Progenitor cell of endocrine pancreas (in vitro differentiated cells): ENCODE data around the gene VPS4B. TPM values are rescaled to one million over a fixed set of nuclear protein-coding genes. Genes with fewer than 3 reads are reported as not detected.
A peak's percentile ranks its signal among the peaks of the same experiment; 100 is the strongest.

Source experiments
- DNase-seq: peaks from one replicate; pipeline ENCODE4 v3.0.0; 2021; ENCODE audit warnings: low spot score; ENCODE audit not compliant: unreplicated experiment
- H3K27ac Mint-ChIP-seq: 2 replicates; pipeline ENCODE4 v1.8.0; 2021; ENCODE audit warnings: mild to moderate bottlenecking, moderate library complexity, mixed read lengths
- H3K27me3 Mint-ChIP-seq: 2 replicates; pipeline ENCODE4 v1.8.0; 2021; ENCODE audit warnings: mixed read lengths
- H3K36me3 Mint-ChIP-seq: 2 replicates; pipeline ENCODE4 v1.8.0; 2022; ENCODE audit warnings: mixed read lengths; ENCODE audit not compliant: insufficient read depth
- H3K4me1 Mint-ChIP-seq: 2 replicates; pipeline ENCODE4 v1.8.0; 2021; ENCODE audit warnings: low read depth, mixed read lengths
- H3K4me3 Mint-ChIP-seq: 2 replicates; pipeline ENCODE4 v1.8.0; 2021; ENCODE audit warnings: low read depth, mild to moderate bottlenecking, moderate library complexity, mixed read lengths
- H3K9me3 Mint-ChIP-seq: 2 replicates; pipeline ENCODE4 v1.8.0; 2021; ENCODE audit warnings: low read depth, mixed read lengths
- CTCF ChIP-seq: fragments of 200-600 bp; sonication (generic); IDR thresholded peaks from one replicate; pipeline ENCODE4 v1.5.0; 2021; ENCODE audit warnings: antibody characterized with exemption, mild to moderate bottlenecking; ENCODE audit not compliant: unreplicated experiment
- total RNA-seq: library from RNA; stranded (reverse); gene quantifications from 2 replicates; pipeline ENCODE4 v1.2.1, GENCODE V29; 2021

VPS4B gene
- total RNA-seq, 1 donor from 2014 or later = 56.4 TPM

GRCh38 chr18:63377275-63377980 lies 44.8 kb downstream of the VPS4B start:
- Mint-ChIP-seq H3K36me3 (no peaks in the 10 kb centered on the region), H3K9me3 (peaks cover 5% of the 10 kb centered on the region), H3K4me1 (no peaks in the 10 kb centered on the region), H3K27ac (no peak overlapping the region), H3K4me3 (no peak overlapping the region), H3K27me3 (no peaks in the 10 kb centered on the region)
- no peak for DNase-seq
- no peak for TF ChIP-seq CTCF

GRCh38 chr18:63376538-63376937 lies 45.7 kb downstream of the VPS4B start:
- TF ChIP-seq CTCF = no peak
- Mint-ChIP-seq H3K27me3 (no peaks in the 10 kb centered on the region), H3K9me3 (peaks cover 5% of the 10 kb centered on the region), H3K4me1 (no peaks in the 10 kb centered on the region), H3K4me3 (no peak overlapping the region), H3K36me3 (no peaks in the 10 kb centered on the region), H3K27ac (no peak overlapping the region)
- no peak for DNase-seq

- DNase-seq = no peak
- H3K4me3 Mint-ChIP-seq = no peak overlapping the region
- no peaks in the 10 kb centered on the region for H3K4me1 Mint-ChIP-seq
- H3K36me3 Mint-ChIP-seq = no peaks in the 10 kb centered on the region
- no peak for TF ChIP-seq CTCF
- no peak overlapping the region for H3K27ac Mint-ChIP-seq
- no peaks in the 10 kb centered on the region for H3K27me3 Mint-ChIP-seq
- H3K9me3 Mint-ChIP-seq = peaks cover 5% of the 10 kb centered on the region
Observed at GRCh38 chr18:63374540-63374939, 47.7 kb downstream of the VPS4B start.

- Mint-ChIP-seq H3K27ac (no peak overlapping the region), H3K4me1 (no peaks in the 10 kb centered on the region), H3K36me3 (no peaks in the 10 kb centered on the region), H3K4me3 (no peak overlapping the region), H3K27me3 (no peaks in the 10 kb centered on the region), H3K9me3 (peaks cover 14% of the 10 kb centered on the region)
- DNase-seq = no peak
- TF ChIP-seq CTCF = no peak
Observed at GRCh38 chr18:63373161-63373560, 49.1 kb downstream of the VPS4B start.

GRCh38 chr18:63368611-63369010 lies 53.7 kb downstream of the VPS4B start:
- H3K27me3 Mint-ChIP-seq = no peaks in the 10 kb centered on the region
- no peak overlapping the region for H3K27ac Mint-ChIP-seq
- TF ChIP-seq CTCF = no peak
- peaks cover 15% of the 10 kb centered on the region for H3K9me3 Mint-ChIP-seq
- H3K4me1 Mint-ChIP-seq = peaks cover 7% of the 10 kb centered on the region
- H3K36me3 Mint-ChIP-seq = peaks cover 6% of the 10 kb centered on the region
- DNase-seq = no peak
- H3K4me3 Mint-ChIP-seq = peak overlapping the region; percentile 94
